COLO668 (cell line): ENCODE measurements around the gene PPM1L.

Experiments used
- DNase-seq: peaks from one replicate; lab custom pipeline; 2025; ENCODE audit not compliant: unreplicated experiment; lab: John Stamatoyannopoulos, UW

The PPM1L gene

GRCh38 chr3:160806094-160806493 lies 50.1 kb downstream of the PPM1L start:
- DNase-seq: no peak

DNA sequence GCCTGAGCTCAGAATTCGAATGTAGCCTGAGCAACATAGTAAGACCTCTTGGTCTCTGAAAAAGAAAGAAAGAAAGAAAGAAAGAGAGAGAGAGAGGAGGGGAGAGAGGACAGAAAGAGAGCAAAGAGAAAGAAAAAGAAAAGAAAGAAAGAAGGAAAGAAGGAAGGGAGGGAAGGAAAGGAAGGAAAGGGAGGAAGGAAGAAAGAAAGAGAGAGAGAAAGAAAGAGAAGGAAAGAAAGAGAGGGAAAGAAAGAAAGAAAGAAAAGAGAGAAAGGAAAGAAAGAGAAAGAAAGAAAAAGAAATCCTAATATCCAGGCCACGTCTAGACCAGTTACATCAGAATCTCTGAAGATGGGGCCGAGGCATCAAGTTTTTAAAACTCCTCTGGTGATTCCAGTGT lies 50.7 kb downstream of the PPM1L start:
- no peak for DNase-seq

GRCh38 chr3:160808838-160809237 lies 52.8 kb downstream of the PPM1L start:
- DNase-seq: no peak

GRCh38 chr3:160809453-160809852 lies 53.4 kb downstream of the PPM1L start:
- DNase-seq: no peak

DNA sequence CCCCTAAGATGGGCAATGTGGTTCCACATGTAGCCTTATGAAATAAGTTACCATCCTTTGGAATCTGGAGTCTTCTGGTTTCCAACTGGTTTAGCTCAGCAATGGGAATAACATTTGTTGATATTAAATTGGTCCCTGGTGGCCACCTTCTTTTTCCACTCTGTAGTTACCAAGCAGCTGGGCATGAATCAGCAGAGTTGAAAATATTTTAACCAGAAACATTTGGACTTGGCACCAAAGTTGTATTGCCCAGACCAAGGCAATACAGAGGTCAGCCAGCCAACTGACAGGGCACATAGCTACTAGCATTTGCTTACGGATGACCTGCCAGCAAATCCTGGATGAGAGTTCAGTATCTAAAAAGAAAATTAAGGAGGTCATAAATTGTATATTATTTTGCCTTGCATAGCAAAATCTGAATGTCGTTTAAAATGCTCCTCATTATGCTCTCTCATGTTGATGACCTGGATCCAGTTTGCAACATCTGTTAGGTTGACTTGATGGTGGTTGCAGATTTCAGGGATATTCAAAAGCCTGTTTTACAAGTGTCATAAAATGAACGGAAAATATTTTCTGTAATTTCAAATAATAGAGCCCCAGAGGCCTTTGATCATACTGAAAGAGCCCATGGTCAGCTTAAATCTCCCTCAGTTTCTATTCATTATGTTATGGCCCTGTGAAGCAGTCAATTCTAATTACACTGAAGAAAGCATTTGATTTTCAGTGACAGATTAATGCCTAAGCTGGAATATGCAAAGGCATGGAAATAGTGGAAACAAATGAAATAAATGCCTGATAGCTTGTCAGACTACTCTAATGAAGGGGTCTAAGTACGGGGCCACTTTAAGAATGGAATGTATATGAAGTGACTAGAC lies 54.6 kb downstream of the PPM1L start:
- no peak for DNase-seq

GRCh38 chr3:160811237-160811548 lies 55.2 kb downstream of the PPM1L start:
- no peak for DNase-seq

- DNase-seq: no peak
Observed at GRCh38 chr3:160812304-160812703, 56.3 kb downstream of the PPM1L start.

GRCh38 chr3:160815280-160815679 lies 59.2 kb downstream of the PPM1L start:
- no peak for DNase-seq

GRCh38 chr3:160820022-160820421 lies 64.0 kb downstream of the PPM1L start:
- no peak for DNase-seq

DNA sequence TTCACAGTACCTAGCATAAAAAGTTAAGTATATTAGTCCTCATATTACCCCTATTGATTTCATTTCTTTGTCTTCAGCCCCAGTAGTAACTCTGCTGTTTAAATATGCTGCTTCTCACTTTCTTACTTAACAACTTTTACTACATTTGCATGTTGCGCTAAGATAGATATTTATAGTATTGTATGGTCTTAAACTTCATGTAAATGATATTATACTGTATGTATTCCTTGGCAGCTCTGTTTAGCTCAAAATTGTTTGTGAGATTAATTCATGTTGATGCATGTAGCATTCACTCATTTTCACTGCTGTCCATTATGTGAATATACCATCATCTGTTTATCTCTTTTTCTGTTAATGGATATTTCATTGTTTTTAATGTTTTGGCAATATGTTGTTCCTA lies 64.4 kb downstream of the PPM1L start:
- DNase-seq: no peak

- DNase-seq: peak; percentile 1
Observed at GRCh38 chr3:160822936-160823335, 66.9 kb downstream of the PPM1L start.

GRCh38 chr3:160825311-160825800 lies 69.3 kb downstream of the PPM1L start:
- DNase-seq: no peak

GRCh38 chr3:160826408-160826807 lies 70.4 kb downstream of the PPM1L start:
- DNase-seq: no peak

DNA sequence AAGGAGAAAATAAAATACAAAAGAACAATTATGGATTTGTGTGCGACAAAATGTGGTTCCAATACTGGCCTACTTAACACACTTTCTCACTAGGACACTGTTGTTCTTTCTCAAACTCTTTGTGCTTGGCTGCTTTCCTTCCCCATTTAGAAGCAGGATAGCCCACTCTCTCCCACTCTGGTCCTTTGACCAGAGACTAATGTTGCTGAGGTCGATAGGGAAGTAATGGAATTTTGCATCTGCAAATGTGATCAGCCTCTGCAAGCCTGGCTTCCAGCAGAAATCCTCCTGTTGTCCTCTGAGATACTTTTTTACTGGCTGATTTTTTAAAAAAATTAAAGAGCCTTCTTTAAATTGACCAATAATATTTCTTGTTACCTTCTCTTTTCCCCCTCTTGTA lies 71.0 kb downstream of the PPM1L start:
- no peak for DNase-seq

DNA sequence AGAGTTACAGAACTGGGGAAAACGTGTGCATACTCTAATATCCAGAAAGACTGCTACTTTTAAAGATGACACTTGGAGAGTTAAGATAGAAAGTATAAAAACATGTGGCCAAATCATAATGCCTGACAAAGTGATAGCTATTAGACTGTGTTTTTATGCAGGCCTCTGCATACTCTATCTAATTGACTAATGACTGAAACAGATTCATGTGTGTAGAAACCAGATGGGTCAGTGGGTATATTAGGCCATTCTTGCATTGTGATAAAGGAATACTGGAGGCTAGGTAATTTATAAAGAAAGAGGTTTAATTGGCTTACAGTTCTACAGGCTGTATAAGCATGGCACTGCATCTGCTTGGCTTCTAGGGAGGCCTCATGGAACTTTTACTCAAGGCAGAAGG lies 71.5 kb downstream of the PPM1L start:
- no peak for DNase-seq

DNA sequence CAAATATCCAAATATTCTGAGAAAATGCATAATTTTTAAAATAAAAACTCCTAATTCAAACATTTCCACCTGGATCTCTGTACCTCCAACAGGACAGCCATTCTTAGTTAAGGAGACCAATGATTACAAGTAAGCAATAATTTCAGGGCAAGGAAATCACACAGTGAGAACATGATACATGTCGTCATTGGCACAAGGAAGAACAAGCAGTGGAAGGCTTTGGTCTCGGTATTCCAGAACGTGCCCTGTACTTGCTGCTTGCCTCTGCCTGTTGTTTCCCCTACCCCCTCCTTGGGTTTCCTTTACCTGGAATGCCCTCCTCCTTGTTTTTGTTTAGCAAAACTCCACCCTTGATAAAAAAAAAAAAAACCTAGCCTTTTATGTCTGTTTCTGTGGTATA lies 72.8 kb downstream of the PPM1L start:
- DNase-seq: no peak

- DNase-seq: no peak
Observed at GRCh38 chr3:160829486-160830009, 73.5 kb downstream of the PPM1L start.

GRCh38 chr3:160830796-160831195 lies 74.8 kb downstream of the PPM1L start:
- DNase-seq: no peak

- DNase-seq: no peak
Observed at GRCh38 chr3:160831401-160831800, 75.4 kb downstream of the PPM1L start.

DNA sequence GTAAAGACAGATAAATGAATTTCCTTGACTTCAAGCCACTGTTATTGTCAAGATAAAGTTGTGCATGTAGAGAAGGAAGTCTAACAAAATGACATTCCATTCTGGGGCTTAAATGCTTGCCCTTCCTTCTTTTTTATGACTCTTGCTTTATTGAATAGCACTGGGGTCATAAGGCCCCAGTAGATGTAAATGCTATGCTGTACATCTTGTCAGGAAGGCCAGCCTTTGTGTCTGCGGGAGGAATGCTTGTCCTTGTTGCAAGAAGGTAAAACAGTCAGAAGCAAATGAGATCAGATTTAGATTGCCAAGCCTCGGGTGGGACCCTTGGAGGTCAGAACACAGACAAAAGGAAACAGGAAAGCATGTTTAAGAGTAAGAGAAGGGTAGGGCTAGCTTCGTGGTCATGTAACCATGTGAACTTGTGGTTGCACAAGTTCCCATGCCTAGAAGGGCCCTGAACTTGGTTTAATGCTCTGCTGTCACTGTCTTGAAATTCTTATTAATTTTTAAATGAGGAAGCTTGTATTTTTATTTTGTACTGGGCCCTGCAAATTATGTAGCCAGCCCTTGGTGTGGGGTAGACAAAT lies 81.5 kb downstream of the PPM1L start:
- DNase-seq: no peak

DNA sequence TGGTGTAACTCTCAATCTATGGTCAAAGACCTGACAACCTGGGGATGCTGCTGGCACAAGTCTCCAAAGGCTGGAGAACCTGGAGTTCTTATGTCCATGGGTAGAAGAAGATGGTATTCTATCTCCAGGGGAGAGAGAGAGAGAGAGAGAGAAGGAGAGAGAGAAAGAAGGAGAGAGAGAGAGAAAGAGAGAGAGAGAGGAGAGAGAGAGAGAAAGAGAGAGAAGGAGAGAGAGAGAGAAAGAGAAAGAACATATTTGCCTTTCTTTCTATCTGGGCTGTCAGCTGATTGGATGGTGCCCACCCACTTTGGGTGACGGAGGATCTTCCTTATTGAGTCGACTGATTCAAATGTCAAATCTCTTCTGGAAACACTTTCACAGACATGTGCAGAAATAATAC lies 84.6 kb downstream of the PPM1L start:
- DNase-seq: no peak

- no peak for DNase-seq
Observed at GRCh38 chr3:160841455-160841854, 85.4 kb downstream of the PPM1L start.
